Right renal pelvis (tissue), 4 donors: ENCODE data around the gene ACSF3. TPM values are rescaled to one million over a fixed set of nuclear protein-coding genes. Genes with fewer than 3 reads are reported as not detected.
"Not testable (repeated sequence)": the region's sequence is repeated elsewhere in the genome, so short reads cannot be mapped to it uniquely, and the experiment has no call there.

Source experiments
- DNase-seq, 4 donors: peaks; one replicate each; pipeline ENCODE4 v3.0.0-alpha.2; 2013; ENCODE audit warnings: low read depth in 4 of 4, low spot score in 3 of 4, missing footprints in 1 of 4
- polyA plus RNA-seq, 4 donors: library from polyadenylated mRNA; unstranded; fragments of 120-200 nt; gene quantifications; one replicate each; pipeline ENCODE4 v1.2.1, GENCODE V29; 2013; ENCODE audit not compliant: insufficient read length in 4 of 4

ACSF3 gene
- polyA plus RNA-seq, 4 donors, result 30.4 to 35.7 (median 31.4) TPM

DNA sequence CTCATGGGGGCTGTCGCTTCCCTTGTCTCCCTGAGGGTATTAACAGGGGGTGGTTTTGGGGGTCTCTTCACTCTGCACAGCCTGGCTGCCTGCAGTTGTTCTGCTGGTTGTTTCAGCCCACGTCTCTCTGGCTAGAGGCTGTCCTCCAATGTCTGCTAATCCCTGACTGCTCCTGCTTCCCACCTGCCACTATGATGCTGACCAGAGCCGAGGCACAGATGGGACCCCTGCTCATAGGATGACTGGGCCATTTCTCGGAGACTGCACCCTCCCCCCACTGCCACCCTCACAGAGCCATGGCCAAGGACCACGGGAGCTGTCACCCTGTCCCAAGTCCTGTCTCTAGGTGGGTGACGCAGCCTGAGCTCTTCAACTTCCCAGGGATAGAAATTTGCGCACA lies 1.6 kb upstream of the ACSF3 start:
- DNase-seq, result no peak

DNA sequence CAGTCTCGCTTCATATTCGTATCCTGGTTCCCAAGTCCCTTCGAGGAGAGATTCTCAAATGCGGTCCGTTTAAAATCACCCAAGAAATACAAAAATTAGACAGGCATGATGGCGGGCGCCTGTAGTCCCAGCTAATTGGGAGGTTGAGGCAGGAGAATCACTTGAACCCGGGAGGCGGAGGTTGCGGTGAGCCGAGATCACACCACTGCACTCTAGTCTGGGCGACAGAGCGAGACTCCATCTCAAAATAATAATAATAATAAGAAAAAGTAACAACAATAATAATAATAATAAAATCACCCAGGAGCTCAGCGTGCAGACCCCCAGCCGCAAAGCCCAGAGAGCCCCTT lies 425 bp upstream of the ACSF3 start:
- DNase-seq, result not testable (repeated sequence)

DNA sequence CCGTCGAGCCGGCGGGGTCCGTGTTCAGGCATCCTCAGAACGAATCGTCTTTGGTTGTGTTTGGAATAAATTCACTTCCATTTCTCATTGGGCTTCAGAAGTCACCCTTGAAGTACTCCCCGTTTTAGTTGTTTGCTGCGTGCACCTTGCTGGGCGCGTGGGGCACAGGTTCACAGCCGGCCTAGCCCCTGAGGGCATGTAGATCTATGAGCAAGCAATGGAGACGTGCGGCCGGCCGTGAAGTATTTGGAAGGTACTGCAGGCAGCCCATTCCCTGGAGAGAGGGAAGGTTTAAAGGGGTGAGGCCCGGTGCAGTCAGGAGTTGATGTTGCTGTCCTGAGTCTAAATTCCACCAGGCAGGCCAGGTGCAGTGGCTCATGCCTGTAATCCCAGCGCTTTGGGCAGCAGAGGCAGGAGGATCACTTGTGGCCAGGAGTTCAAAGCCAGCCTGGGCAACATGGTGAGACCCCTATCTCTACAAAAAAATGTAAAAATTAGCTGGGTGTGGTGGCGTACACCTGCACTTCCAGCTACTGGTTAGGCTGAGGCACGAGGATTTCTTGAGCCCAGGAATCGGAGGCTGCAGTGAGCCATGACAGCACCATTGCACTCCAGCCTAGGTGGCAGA lies 714 bp downstream of the ACSF3 start:
- no peak for DNase-seq

DNA sequence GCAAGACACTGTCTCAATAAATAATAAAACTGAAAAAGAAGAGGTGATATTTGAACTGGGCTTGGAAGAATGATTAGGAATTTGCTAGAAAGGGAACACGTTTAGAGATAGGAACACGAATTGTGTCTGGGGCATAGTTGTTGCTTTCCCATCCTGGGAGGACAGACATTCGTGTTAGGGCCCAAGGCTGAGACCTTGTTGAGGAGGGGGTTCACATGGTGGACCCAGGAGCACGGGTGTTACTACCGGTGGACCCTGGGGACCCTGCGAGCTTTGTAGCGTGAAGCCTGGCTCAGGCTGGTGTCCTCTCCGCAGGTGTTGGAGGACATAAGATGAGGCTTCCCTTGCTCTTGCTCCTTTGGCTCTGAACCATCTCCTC lies 1.2 kb downstream of the ACSF3 start:
- DNase-seq, result no peak

DNA sequence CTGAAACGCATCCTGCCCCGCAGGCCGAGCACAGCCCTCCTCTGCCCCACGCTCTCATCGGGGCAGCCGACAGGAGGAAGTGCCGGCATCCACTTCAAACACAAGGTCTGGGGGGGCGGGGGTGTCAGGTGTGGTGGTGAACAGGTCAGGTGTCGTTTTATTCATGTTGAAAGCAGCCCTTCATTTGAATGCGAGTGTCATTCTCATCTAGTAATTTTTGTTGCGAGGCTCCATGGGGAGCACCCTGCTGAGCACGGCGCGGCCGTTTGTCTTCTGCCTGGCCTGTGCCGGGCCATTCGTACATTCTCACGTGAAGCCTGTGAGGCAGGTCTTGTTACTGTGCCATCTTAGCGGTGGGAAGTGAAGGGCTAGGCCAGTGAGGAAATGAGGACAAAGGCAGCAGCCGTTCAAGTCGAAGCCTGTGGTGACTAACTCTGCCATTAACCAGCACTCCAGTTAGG lies 1.9 kb downstream of the ACSF3 start:
- DNase-seq, result no peak

DNA sequence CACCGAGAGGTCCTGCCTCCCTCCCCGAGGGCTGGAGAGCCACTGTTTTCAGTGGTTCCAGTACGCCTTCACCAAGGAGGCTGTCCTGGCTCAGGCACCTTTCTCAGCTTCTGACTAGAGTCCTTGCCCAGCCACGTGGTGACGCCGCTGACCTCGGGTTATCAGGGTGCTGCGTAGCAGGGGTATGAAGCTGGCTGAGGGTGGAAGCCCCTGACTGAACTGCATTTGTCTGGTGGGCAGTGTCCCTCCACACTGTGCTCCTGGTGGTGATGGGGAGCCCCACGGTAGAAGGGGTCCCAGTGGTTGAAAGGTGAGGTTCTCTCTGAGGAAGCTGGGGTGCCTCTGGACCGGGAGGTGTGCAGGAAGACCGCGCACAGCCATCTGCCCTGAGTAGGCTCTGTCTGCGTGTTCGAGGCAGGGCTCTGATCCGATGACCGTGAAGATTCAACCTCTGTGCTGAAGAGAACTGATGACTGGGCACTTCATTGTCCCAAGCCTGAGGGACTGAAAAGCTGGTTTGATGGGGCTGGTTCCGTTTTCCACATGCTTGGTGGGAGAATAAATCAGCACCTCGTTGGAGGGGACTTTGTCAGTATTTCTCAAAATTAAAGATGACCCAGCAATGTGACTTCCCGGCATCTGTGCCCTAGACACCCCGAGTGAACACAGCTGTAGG lies 2.5 kb downstream of the ACSF3 start:
- no peak for DNase-seq

DNA sequence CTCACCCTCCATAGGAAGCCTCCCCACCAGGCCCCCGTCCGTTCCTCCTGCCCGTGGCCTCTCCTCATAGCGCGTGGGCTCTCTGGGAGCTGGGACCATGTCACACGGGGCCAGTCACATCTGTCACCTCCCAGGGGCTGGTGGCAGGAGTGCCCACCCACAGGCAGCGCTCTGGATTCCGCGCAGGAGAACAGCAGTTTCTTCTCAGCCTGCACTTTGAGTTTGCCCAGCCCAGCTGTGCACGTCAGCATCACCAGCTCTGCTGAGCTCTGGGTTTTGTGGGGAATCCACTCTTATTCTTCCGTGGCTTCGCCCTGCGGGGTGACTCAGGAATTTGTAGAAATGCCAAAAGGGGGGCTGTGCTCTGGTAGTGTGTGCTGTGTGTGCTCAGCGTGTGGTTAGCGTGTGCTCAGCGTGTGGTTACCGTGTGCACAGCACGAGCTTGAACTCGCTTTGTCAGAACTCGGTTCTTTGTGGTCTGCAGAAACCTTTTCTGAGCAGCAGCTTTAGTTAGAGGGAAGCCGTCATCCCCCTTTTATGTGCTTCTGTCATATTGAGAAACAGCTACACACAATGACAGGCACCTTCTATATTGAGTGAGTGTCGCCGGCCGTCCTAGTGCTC lies 3.2 kb downstream of the ACSF3 start:
- DNase-seq, result no peak

DNA sequence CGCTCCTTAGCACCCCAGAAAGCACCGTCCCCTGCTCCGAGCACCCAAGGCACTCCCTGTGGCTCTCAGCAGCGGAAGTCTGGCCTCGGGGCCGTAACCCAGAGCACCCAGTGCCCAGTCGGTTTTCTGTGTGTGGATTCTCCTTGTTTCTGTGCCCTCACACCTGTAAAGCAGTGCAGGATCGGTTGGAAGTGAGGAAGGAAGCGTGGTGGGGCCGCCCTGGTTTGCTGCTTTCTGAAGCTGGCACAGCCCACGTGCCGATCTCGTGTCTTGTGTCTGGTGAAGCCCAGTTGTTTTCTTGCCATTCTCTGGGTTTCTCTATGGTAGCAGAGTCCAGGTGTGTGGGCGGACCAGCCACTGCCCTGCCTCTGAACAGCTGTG lies 3.7 kb downstream of the ACSF3 start:
- DNase-seq, result no peak

DNA sequence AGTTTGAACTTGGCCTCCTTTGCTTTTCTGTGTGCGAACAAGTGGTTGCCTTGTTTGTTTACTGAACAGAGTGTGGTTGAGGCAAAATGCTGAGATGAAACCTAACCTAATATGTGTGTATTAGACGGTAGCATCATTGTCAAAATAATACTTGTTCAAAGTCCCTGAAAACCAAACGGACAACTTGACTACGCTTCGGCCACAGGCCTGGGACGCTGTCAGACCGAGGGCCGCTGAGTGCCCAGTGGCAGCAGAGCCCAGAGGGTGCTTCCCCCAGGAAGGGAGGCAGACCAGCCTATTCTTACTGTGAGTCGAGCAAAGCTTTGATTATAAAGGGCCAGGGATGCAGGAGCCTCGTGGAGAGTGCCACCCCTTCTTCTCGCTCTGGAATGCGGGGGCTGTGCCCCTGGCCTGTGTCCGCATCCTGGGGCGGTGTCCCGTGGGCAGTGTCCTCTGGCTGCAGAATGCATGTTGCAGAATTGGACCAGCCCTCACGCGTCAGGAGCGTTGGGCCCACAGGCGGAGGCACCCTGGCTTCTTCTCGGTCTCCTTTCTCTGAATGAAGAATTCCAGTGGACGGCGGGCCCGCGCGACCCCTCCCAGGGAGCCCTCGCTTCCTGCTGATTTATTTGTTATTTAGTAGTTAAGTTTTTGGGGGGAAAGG lies 5.2 kb downstream of the ACSF3 start:
- no peak for DNase-seq

DNA sequence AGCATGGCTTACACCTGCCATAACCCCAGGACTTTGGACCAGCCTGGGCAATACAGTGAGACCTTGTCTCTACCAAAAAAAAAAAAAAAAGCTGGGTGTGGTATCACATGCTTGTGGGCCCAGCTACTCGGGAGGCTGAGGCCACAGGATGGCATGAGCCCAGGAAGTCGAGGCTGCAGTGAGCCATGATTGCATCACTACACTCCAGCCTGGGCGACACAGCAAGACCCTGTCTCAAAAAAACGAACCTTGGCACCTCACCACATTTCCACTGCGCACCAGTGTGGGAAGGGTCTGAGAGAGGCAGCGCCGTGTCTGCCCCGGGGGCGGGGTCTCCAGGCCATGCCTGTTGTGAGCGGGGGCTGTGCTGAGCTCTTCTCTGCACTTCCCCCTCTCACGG lies 6.3 kb downstream of the ACSF3 start:
- DNase-seq, result no peak

DNA sequence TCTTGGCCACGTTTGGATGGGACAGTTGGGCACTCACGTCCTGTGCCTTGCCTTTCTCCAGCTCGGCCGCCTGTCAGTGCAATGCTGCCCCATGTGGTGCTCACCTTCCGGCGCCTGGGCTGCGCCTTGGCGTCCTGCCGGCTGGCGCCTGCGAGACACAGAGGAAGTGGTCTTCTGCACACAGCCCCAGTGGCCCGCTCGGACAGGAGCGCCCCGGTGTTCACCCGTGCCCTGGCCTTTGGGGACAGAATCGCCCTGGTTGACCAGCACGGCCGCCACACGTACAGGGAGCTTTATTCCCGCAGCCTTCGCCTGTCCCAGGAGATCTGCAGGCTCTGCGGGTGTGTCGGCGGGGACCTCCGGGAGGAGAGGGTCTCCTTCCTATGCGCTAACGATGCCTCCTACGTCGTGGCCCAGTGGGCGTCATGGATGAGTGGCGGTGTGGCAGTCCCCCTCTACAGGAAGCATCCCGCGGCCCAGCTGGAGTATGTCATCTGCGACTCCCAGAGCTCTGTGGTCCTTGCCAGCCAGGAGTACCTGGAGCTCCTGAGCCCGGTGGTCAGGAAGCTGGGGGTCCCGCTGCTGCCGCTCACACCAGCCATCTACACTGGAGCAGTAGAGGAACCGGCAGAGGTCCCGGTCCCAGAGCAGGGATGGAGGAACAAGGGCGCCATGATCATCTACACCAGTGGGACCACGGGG lies 7.1 kb downstream of the ACSF3 start:
- no peak for DNase-seq

DNA sequence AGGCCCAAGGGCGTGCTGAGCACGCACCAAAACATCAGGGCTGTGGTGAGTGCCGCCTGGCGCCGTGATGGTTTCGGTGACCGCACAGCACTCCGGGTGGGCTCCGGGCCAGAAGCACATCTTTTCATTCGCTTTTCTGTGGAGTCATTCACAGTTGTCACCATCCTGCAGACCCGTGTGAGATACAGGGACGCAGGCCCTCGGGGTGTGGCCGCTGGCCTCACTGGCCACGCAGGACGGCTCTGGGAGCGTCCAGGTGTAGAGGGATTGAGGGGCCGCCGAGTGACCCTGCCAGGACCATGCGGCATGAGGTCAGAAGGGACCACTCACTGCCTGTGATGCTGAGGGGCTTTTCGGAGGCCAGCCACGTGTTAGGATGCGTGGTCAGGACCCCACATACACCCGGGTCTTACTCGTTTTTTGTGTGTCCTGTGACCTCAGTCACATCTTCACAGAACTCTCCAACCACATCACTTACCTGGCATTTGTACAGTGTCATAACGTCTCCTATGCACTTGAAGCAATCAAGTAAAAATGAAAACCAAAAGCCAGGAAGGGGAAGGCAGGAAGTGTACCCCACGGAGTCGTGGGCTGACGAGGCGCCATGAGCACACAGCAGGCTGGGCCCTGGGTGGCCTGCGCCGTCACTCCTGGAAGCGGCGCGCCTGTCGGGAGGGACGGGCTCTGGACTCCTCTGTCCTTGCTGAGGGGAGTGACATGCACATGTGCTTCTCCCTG lies 7.8 kb downstream of the ACSF3 start:
- DNase-seq, result no peak

DNA sequence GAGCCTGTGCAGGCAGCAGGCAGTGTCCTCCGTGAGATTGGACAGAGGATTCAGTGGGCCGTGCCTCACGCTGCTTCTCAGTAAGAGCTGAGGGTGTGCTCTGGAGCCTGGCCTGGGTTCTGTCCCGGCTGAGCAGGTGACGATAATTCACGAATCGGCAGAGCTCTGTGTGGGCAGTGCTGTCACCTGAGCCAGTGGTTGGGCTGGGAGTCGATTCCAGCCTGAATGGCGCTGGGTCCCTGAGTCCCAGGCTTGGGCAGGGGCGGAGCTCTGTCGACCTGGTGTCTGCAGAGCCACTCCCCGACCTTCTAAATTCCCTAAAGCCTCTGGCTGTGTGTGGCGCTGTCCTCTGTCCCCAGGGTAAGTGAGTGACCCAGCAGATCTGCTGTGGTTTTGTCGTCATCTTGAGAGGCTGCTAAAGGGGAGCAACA lies 8.4 kb downstream of the ACSF3 start:
- no peak for DNase-seq

DNA sequence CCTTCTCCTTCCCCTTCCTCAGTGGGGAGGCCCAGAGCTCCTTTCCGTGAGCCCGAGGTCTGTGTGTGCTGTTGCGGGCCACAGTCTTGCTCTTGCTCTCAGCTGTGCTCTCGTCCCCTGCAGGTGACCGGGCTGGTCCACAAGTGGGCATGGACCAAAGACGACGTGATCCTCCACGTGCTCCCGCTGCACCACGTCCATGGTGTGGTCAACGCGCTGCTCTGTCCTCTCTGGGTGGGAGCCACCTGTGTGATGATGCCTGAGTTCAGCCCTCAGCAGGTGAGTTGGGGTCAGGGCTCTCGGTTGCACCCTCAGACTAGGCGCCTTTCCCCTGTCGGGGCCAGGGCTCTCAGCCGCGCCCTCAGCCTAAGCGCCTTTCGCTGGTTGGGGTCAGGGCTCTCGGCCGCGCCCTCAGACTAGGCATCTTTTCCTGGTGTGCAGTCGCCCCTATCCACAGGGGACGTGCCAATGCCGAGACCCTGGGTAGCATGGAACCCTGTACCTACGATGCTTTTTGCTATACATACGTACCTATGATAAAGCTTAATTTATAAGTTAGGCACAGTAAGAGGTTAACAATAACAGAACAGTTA lies 8.9 kb downstream of the ACSF3 start:
- DNase-seq, result no peak

DNA sequence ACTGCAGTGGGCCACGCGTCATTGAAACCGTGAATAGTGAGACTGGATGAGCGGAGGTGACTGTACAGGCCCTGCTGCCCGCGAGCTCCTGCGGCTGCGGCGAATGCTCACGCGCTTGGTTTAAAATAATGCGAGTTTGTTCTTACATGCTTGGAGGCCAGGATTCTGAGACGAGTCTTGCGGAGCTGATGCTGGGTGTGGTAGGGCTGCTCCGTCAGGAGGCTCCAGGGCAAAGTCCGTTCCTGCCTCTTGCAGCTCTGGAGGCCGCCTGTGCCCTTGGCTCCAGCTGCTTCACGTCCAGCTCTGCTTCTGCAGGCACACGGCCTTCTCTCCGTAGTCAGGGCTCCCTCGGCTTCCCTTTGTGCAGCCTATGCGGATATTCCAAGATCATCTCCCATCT lies 9.5 kb downstream of the ACSF3 start:
- no peak for DNase-seq

DNA sequence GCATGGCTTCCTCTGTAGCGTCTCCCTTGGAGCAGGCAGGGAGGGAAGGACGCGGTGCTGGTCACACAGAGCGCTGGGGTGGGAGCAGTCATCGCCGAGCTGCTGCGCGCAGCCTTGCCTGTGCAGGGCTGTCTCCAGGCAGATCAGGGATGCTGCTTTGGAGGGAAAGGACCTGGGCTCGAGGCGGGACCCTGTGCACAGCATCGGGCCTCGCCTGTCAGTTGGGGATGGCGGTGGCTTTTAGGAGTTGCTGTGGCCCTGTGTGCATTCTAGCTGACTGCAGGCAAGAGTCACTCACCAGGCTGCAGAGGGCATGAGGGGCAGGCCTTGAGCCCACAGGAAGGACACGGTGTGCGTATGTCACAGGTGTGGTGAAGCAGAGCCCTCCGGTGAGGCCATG lies 10.1 kb downstream of the ACSF3 start:
- DNase-seq, result no peak

DNA sequence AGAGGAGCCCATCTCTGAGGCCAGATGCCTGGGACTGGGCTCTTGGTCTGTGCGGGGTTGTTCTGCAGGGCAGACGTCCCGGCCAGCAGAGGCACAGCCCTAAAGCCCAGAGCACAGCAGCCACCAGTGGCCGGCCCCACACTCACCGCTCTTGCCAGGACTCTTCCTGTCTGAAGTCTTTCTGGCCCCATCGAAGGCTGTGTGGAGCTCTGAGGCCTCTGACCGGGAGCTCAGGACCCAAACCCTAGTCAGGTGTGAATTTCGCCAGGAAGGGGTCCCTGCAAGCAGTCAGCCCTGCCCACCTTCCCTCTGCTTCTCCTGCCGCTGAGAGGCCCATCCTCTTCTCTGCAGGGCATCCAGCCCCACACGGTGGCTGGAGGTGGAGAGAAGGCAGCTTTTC lies 10.7 kb downstream of the ACSF3 start:
- no peak for DNase-seq

DNA sequence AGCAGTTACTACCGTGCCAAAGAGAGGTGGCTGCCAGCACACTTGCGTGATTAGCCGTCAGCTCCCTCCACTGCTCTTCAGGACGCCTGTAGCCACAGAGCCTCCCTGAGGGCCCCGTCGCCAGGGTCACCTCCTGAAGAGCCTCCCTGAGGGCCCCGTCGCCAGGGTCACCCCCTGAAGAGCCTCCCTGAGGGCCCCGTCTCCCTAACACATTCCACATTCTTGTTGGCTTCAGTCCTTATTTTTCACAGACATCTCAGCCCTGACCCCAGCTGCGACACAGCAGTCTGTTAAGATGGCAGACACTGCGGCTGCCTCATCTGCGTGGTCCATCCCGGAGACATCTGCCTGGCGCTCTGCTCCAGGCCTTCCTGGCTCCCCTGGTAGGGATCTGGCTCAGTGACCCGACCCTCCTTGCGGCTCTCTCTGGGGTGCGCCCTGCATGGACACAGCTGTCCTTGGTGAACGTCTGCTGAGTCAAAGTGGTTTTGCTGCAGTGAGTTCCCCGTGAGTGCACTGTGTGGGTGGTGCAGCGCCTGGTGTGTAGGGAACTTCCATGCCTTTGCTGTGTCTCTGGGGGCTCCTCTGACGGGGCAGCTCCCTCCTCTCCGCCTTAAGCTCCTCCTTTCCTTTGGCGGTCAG lies 11.4 kb downstream of the ACSF3 start:
- no peak for DNase-seq

DNA sequence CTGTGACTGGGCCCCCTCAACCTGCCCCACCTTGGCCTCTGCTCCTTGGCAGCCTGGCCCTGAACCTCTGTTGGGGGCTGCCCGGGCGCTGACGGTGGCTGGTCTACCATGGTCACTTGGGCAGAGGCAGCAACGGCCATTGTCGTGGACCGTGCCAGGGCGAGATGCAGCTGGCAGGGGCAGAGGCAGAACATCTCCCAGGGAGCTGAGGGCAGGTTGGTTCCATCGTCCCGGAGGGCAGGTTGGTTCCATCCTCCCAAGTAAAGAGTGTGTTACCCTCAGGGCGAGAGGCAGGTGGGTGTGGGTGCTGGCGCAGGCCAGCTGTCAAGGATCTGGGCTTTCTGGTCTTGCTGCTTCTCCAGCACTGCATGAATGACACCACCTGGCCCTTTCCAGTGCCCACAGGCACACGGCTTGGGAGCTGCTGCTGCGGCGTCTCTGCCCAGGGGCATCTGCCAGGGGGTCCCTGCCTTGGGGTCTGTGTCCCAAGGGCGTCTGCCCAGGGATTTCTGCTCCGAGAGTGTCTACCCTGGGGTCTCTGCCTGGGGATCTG lies 12.0 kb downstream of the ACSF3 start:
- no peak for DNase-seq
